ENCODE results near the gene UCHL5. TPM values are rescaled to one million over a fixed set of nuclear protein-coding genes. Genes with fewer than 3 reads are reported as not detected.

UCHL5 gene
- 53.0 TPM for total RNA-seq

GRCh38 chr1:193059282-193060114 lies at the start of gene UCHL5, which contains the start of gene RO60:
TSS of gene UCHL5 (minus strand) at chr1:193059360. CDS start at chr1:193059260, 100 bp downstream.
TSS of gene RO60 (plus strand) at chr1:193059612. CDS start at chr1:193069055, 9,443 bp downstream.
- peak; percentile 97 for DNase-seq

DNA sequence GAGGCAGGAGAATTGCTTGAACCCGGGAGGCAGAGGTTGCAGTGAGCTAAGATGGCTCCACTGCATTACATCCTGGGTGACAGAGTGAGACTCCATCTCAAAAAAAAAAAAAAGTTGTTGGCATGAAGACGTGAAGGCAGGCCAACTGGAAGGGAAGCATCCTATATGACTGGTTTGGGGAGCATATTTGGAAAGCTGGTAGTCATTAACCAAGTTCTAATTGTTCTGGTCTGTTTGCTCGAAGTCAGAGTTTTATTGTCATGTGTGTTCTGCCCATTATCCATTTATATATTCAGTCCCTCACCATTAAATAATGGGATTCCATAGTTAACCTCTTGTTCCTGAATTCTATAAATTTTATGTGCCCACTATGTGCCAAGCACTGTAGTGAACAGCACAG lies 49.3 kb upstream of the UCHL5 start:
- DNase-seq, result no peak

DNA sequence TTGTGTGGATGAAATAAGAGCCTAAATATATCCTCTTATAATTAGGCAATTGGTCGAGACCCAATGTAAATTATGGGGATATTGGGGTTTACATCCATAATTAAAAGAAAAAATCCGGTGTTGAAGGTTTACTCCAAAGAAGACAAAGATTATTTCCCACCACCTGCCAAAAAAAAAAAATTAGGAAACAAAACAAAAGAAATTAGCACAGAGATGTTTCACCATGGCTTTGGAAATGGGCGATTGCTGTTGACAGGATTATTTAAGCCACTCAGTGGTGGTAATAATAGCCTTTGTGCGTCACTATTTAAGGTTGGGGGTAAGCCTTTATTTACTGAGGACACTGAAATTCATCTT lies 46.6 kb upstream of the UCHL5 start:
- DNase-seq, result no peak

DNA sequence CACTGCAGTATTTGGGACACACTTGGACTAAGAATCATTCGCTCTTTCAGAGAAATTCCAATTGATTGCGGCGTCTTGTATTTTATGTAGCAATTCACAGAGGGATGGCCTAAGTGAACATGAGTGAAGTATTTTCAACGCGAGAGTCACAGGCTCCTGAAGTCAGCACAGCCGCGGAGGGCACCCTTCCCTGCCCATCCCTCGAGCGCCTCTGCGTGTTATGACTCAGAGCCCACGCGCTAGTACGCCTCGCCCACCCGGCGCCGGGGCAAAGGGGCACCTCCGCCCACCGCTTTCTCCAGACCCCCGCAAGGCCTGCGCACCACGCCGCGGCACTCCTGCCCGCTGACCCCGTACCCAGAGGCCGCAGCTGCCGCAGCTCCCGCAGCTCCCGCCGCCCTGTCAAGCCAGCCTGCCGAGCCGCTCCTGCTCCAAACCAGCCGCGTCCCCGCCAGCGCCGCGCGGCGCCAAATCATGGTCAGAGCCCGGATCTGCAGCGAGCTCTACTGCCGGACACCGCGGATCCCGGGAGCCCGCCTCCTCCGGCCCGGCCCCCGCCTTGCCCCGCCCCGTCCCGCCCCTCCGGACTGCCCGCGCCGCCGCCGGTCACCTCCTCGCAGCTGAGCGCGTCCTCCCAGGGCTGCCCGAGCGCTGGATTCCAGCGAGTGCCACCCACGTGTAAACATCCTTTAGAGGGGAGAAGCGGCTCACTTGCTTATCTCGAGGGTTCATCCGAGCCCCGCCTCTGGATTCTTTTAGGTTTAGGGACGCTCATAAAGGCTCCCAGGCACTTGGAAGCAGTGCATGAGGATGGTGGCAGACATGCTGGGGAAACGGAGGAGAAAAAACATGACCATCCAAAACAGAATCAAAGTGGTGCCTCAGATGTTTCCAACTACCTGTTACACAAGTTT lies 46.0 kb upstream of the UCHL5 start, which contains the start of gene GLRX2:
Gene GLRX2 (minus strand): TSS at position 508 of the 914 bp plus-strand sequence. CDS start 32 bp downstream, at position 476.
- peak; percentile 88 for DNase-seq

- DNase-seq, result peak; percentile 29
These were observed 45.3 kb upstream of the UCHL5 start for GRCh38 chr1:193104502-193104906.

DNA sequence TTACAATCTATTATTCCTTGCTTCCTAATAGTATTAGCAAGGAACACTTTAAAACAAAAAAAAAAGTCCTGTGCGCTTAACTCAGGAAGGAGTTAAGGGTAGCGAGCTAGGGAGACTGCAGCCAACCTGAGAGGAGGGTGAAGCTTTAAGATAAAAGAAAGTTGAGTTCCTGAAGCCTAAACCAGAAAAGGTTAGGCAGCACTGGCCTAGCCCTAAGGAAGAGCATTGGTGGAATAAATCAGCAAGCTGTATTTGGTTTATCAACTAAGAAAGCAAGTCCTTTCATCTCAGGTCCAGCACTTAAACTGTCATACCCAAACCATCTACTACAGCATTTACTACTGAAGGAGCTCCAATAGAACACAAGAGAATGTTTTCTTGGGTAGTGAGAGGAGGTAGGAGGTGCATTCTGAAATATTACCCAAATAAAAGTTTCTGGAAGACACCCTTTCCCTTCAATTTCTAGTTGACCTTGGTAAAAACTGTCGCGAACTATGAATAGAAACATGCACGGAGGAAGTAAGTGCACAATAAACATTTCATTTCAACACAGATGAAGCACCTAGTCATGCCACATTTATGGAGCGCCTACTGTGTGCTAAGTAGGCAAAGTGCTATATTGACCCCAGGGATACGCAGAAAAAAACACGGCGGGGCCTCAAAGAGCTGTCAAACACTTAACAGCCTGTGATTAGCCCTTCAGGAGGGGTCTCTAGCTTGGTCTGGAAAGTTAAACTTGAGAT lies 44.8 kb upstream of the UCHL5 start:
- no peak for DNase-seq

- no peak for DNase-seq
These were observed 43.5 kb upstream of the UCHL5 start for GRCh38 chr1:193102662-193103061.

DNA sequence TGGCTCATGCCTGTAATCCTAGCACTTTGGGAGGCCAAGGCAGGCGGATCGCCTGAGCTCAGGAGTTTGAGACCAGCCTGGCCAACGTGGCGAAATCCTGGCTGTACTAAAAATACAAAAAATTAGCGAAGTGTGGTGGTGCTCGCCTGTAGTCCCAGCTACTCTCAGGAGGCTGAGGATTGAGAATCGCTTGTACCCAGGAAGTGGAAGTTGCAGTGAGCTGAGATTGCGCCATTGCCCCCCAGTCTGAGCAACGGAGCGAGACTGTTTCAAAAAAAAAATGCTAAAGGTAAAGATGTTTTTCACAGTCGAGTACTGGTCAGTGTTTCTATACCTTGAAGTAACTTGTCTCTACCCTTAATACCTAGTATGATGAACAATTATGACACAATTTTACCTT lies 35.0 kb upstream of the UCHL5 start:
- no peak for DNase-seq

DNA sequence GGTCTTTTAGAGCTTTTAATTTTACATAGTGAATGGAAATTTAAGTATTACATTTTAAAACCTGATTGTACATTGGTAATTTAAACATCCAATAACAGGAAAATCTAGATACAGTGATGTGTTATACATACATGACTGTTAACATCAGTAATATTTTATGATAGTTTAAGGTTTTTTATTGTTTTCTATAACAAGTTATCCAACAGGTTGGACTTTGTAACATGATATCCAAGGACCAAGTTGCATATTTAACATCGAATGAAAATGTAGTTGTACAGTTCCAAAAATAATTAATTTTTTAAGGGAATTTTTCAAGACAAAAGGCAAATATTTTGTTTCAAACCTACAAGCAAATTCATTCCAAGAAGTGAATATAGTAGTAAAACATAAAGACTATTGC lies 31.7 kb upstream of the UCHL5 start:
- DNase-seq, result no peak

- DNase-seq, result no peak
These were observed 28.7 kb upstream of the UCHL5 start for GRCh38 chr1:193087893-193088292.

GRCh38 chr1:193086342-193086741 lies 27.2 kb upstream of the UCHL5 start:
- no peak for DNase-seq

DNA sequence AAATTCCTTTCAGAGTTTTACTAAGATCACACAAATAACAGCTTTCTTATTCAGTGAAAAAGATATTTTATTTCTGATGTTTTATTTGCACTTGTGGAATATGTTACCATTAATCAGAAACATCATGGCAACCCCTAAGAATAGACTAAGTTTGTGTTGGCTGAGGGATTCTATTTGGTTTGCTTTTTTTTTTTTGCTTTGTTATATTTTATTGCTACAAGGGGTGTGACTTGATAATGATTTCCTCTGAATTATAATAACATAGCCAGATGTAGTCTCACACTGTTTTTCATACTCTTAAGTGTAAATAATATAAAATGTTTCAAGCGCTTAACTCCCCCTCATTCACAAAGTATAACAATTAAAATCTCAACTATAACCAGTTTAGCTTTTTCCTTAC lies 26.1 kb upstream of the UCHL5 start:
- no peak for DNase-seq

DNA sequence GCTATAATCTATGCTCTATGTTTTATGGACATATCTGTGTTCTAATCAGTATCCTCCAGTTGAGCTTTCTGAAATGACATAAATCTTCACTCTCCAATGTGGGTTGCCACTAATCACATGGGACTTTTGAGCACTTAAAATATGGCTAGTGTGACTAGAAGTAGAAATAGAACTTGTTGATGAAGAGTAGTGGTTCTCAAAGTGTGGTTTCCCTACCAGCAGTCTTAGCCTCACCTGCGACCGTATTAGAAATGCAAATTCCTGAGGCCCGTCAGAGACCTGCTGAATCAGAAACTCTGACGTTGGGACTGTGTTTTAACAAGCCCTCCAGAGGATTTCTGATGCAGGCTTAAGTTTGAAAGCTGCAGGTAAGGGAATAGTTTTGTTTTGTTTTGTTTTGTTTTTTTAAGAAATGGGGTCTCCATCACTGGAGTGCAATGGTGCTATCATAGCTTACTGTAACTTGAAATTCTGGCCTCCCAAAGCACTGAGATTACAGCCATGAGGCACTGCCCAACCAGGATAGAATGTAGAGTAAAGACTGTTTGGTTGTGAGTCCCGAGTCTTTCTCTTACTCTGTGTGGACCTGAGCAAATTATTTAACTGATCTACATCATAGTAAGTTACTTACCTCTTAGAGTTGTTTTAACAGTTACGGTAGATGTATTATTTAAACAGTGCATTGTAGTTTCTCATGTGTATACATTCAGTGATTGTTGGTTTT lies 24.4 kb upstream of the UCHL5 start:
- no peak for DNase-seq

GRCh38 chr1:193079187-193079586 lies 20.0 kb upstream of the UCHL5 start:
- no peak for DNase-seq

GRCh38 chr1:193077991-193078390 lies 18.8 kb upstream of the UCHL5 start:
- no peak for DNase-seq

- DNase-seq, result no peak
These were observed 11.8 kb upstream of the UCHL5 start for GRCh38 chr1:193070942-193071341.

GRCh38 chr1:193070386-193070753 lies 11.2 kb upstream of the UCHL5 start:
- no peak for DNase-seq

- DNase-seq, result no peak
These were observed 10.7 kb upstream of the UCHL5 start for GRCh38 chr1:193069748-193070385.

- DNase-seq, result no peak
These were observed 8.9 kb upstream of the UCHL5 start for GRCh38 chr1:193068013-193068412.

DNA sequence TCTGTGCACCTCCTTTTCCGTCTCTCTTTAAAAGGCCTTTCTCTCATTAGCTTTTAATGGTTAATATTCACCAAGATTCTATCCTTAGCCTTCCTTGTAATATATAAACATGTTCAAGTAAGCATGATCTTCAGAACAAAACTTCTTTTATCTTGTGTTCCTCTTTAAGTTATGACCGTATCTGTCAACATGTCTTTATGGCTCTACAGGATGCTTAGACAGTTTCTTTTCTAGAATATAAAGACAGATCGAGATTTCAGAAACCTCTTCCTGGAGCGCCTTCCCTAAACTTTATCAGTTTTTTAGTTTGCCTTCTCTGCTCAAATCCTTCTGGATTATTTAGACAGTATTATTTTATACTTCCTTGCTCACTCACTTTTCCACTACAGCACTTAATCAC lies 7.4 kb upstream of the UCHL5 start:
- DNase-seq, result no peak

- no peak for DNase-seq
These were observed 6.8 kb upstream of the UCHL5 start for GRCh38 chr1:193065954-193066353.

Data from occipital lobe (tissue), 2 donors.